ENCODE measurements around the gene LDLRAD4.
"Not testable (repeated sequence)": the region's sequence is repeated elsewhere in the genome, so short reads cannot be mapped to it uniquely, and the experiment has no call there.

Gene LDLRAD4

DNA sequence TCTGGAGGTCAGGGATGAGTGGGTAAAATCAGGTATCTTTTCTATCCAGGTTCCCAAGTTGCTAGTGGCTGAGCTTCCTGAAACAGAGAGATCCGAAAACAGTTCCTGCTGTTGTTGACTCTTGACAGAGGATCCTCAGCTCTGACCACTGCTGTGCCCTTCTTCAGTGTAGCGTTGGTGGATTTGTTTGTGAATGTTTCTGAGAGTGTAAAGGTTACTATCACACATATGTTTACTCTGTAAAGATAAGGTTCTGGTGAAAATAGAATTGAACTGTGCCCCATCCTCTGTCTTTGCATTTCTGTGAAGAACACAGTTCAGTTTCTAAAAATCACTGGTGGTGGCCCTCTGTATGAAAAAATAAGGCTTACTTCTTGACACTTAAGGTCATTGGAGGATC lies 119.8 kb downstream of the LDLRAD4 start:
- no peak for DNase-seq (ENCODE audit: low spot score)

DNA sequence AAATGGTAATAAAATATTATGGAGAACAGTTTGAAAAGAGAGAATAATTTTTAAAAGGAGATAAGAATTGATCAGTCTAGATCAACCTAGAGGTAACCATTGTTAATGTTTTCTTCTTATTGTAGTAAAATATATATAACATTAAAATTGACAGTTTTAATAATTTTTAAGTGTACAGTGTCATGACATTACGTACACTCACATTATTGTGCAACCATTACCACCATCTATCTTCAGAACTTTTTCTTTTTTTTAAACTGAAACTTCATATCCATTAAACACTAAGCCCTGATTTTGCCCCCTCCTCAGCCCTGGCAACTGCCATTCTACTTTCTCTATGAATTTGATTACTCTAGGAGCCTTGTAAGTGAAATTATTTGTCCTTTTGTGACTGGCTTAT lies 121.1 kb downstream of the LDLRAD4 start:
- no peak for DNase-seq (ENCODE audit: low spot score)

DNA sequence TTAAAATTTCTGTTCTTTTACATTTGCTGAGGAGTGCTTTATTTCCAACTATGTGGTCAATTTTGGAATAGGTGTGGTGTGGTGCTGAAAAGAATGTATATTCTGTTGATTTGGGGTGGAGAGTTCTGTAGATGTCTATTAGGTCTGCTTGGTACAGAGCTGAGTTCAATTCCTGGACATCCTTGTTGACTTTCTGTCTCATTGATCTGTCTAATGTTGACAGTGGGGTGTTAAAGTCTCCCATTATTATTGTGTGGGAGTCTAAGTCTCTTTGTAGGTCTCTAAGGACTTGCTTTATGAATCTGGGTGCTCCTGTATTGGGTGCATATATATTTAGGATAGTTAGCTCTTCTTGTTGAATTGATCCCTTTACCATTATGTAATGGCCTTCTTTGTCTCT lies 127.9 kb downstream of the LDLRAD4 start:
- DNase-seq (ENCODE audit: low spot score): not testable (repeated sequence)

DNA sequence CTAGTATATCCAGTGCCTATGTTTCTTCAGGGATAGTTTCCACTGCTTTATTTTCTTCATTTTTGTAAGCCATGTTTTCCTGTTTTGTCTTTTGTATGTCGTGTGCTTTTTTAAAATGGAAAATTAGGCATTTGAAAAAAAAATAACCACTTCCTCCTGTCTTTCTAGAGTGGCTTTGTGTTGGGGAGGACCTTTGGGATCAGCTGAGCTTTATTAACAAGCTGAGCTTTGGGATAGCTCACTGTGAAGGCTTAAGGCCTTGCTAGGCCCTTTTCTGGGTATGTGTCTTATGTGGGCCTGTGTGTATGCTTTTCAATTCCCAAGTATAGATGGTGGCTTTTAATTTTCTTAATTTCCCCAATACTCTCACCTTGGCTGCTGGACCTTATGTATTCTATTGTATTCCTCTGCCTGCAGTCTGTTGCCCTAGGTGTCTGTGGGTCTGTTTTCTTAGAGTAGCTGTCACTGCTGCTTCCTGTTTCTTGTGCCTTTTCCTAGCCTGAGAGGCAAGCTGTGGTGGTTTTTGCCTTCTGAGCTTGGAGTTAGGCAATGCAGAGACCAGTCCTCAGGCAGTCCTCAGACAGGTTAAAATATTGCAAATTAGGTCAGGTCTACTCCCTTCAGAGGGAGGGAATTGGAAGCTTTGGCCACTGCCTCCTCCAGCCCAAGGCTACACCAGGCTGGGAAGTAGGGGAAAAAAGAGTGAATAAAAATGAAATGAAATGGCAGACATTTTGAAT lies 134.7 kb downstream of the LDLRAD4 start:
- DNase-seq (ENCODE audit: low spot score): no peak

DNA sequence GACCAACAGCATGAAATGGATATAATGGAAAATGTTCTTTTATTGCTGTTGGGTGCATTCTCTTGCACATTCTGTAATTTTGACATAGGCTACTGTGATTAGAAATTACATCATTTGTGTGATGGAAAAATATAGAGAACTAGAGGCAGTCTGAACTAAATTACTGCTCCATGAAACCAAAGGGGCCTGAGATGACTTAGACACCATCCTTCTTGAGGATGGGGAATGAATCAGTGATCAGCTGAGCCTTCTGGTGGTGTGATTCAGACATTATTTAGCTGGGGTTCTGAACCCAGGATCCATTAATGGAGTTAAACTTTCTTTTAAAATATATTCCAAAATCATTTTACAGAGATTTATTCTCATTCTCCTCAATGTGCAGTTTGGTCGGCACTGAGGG lies 135.8 kb downstream of the LDLRAD4 start:
- no peak for DNase-seq (ENCODE audit: low spot score)

DNA sequence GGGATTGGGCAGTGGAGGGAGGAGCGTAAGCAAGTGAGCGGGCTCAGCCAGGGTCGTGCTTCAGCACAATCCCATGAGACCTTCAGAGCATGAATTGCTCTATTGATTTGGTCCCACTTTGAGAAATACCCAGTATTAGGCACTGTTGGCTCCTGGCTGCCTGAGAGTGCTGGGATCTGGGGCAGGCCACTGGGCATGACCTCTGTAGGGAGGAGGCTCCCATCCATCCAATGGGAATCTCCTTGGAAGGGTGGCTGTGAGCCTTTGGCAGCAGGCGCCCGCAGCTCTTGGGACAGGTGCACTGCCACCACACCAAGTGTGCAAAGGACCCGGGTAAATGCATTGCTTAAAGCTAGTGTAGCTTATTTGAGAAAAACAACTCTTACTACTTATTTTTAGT lies 137.5 kb downstream of the LDLRAD4 start:
- no peak for DNase-seq (ENCODE audit: low spot score)

DNA sequence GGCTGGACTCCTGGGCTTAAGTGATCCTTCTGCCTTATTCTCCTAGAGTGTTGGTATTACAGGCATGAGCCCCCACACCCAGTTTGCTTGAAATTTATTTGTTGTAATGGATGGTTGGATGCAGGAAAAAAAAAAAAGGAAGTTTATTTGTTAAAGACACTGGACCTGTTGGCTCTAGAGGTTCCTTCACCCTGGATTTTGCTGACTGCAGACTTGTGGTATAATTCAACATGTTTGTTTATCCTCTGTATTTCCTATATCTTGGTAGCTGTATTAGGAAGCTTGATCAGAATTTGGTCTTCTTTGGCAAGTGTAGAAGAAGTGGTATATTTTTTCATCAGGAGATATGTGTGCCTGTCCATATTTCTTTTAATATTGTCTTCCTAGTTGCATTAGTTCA lies 138.7 kb downstream of the LDLRAD4 start:
- DNase-seq (ENCODE audit: low spot score): no peak

DNA sequence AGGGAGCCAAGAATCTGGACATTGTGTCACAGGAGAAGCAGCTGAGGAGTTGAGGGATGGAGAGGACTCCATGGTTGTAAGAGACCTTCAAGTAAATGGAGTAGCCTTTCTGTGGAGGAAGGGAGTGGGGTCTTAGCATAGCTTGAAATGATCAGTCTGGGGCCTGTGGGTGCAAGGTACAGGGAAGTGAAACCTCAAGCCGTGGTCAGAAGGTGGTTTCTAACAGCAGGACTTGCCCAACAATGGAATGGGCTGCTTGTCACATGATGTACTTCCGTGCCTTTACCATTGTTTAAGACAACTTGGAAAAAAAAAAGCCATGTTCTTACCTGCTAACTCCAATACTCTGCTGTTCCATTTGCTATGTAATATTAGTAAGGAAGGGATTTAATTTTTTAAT lies 140.7 kb downstream of the LDLRAD4 start:
- no peak for DNase-seq (ENCODE audit: low spot score)

DNA sequence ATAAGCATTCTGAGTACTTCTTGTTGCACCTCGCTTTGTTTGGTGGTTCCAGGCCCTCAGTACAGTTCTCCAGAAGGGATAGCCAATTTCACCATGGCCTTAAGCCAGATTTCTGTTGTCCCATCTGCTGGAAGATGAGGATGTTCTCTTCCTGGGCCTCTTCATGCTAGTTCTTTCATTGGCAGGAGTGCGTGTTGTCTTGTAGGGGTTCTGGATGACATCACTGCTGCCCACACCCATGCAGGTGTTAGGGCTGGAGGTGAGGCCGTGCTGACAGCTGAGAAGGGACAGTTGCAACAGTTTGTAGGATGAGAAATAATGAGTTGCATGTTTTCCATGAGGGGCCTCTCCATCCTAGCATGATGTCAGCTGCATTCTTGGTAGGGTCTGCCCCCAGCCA lies 142.9 kb downstream of the LDLRAD4 start:
- DNase-seq (ENCODE audit: low spot score): no peak

DNA sequence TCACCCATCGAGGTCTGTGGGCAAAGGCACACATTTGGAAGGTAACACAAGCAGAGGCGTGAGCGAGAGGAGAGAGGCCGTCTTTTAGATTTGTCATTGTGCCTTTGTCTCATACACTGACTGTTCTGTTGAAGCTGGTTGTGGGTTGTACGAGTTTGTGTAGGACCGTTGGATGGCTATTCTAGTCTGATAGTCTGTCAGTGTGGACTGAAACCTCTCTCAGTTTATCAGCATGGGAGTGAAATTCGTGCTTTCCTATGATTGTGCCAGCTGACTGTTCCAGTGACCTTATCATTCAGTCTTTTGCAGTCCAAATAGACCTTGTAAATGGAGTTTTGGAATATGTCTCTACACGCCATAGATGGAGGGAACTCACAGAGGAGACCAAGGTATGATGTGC lies 143.5 kb downstream of the LDLRAD4 start:
- DNase-seq (ENCODE audit: low spot score): no peak

DNA sequence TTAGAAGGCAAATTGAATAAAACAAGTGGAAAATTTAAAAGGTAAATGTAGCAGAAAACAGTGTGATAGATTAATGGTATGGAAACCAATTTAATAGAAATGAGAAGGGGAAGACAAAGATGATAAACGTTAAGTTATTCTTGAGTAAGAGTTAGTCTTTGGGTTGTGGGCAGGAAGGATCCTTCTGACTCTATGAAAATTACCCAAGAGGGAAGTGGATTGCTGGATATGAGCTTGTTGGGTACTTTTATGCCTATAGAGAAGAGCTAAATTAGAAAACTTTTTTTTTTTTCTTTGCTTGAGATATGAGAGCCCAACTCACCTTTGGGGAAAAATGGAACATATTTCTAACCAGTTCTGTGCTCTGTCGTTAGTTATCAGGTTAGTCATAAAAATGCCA lies 144.0 kb downstream of the LDLRAD4 start:
- DNase-seq (ENCODE audit: low spot score): no peak

DNA sequence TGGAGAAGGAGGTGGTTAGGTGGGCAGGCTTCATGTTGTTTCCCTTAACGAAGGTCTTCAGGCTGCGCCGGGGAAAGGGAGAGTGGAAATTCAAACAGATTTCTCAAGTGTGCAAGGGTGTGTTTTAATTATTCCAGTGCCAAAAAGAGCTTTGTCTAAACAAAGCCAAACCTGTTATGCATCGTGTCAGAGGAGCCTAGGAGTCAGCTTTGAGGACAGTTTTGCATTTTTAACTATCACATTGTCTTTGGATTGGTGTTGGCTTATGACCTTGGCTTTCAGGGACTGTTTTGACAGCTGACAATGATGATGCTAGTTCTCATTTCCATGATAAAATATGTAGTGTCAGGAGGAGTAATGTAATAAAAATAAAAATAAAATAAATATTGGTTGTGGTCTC lies 144.8 kb downstream of the LDLRAD4 start:
- no peak for DNase-seq (ENCODE audit: low spot score)

DNA sequence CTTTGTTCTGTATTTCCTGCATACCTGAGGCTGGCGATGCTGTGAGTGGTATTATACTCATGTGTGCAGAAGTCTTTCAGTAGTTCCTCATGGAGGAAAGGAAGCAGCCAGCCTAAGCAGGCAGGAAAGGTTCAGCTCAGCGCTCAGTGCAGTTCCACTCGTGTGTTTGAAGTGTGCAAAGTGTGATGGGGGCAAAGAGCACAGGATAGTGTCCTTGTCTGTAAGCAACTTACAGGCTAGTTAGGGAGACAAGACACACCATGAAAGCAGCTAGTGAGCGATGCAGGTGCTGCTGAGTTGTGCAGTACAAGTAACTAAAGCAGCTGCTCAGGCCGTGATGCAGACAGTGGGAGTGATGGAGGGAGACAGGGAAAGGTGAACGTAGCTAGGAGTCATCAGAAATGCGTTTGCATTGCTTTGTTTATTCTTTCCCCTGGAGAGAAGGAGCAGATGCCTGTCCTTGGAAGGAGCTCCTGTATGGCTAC lies 146.2 kb downstream of the LDLRAD4 start:
- DNase-seq (ENCODE audit: low spot score): no peak

DNA sequence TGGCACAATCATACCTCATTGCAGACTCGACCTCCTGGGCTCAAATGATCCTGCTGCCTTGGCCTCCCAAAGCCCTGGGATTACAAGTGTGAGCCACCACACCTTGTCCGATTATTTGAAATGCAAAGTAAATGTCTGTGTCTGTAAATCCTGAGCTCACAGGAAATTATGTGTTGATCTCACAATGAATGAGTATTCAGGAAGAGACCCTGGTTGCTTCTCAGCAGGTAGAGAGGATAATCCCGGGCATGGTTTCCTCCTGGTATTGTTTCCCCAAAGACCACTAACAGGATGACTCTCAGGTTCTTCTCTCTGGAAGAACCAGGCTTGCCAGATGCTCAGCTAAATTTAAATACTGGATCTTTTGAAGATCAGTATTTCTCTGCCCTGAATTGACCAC lies 147.6 kb downstream of the LDLRAD4 start:
- DNase-seq (ENCODE audit: low spot score): no peak

DNA sequence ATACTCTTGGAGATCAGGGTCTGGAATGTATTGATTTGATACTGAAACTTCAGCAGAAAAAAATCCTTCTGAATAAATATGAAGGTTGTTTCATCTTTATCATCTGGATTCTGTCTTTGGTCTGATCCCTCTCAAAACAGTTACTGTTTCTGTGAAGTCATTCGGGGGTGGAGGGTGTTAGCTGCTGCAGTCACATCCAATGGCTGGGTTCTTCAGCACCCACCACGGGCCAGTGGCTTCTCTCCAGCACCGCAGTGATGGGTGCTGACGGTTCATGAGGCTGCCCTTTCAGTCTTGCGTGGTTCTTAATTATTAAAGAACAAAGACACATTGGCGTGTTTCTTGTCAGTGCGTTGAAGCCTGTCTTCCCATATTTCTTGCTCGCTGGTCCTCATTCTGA lies 148.0 kb downstream of the LDLRAD4 start:
- DNase-seq (ENCODE audit: low spot score): no peak

DNA sequence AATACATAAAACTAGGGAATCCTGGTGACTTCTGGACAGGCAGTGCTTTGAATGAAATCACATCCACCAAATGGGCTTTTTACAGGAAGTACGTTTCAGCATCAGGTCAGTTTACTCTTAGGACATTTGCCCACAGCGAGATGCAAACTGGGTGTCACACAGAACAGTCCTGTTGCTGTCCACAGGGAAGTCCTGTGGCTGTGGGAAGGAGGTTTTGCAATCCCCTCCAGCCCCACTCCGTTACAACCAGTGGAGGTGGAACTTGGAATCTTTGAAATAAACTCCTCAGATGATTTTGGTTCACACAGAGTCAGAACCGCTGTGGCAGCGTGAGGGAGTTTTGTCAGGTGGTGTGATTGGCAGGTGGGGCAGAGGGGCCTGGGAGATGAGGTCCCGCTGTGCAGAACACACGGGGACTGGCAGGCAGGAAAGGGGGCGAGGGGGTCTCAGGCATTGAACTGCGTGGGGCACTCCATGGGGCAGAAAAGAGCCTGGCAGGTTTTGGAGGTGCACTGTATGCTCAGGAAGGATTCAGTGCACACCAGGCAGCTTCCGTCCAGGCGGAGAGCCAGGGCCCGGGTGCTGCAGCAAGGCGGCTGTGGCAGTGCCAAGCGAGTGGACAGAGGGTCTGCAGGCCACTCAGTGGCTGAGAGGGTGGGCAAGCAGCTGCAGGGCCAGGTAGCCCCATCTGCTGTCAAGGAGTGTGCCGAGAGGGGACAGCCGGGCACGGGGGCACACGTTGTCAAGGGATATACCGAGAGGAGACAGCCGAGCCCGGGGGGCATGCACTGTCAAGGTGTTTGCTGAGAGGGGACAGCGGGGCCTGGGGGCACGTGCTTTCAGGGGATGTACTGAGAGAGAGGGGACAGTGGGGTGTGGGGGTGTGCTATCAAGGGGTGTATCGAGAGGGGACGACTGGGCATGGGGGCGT lies 148.7 kb downstream of the LDLRAD4 start:
- DNase-seq (ENCODE audit: low spot score): no peak

DNA sequence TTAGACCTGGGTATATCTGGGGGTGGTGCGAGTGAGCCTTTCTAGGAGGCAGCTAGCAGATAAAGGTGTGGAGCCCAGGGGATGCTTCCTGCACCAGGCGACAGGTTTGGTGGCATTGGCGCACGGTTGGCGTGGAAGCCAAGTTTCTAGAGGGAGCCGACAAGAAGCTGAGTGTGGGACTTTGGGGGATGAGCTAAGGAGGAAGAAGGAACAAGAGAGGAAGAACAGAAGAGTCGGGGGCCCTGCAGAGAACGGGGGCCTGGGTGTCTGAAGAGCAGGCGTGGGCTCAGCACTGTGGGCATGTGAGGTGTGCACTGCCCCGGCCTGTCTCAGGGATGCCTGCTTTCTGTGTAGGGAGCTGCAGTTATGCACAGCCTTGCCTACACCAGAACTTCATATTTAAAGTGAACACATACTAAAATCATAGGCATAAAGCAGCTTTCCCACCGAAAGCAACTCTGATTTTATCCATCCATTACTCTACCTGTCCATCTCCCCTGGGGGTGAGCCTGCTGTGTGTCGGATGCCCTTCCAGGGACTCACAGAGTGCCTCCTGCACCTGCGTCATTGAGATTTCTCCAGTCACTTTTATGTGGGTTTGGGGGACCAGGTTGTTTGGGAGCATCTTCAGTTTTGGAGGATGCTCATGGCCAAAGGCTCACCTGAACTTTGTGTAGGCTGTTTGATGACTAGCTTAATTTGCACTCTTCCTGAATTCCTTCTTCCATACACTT lies 149.7 kb downstream of the LDLRAD4 start:
- no peak for DNase-seq (ENCODE audit: low spot score)

DNA sequence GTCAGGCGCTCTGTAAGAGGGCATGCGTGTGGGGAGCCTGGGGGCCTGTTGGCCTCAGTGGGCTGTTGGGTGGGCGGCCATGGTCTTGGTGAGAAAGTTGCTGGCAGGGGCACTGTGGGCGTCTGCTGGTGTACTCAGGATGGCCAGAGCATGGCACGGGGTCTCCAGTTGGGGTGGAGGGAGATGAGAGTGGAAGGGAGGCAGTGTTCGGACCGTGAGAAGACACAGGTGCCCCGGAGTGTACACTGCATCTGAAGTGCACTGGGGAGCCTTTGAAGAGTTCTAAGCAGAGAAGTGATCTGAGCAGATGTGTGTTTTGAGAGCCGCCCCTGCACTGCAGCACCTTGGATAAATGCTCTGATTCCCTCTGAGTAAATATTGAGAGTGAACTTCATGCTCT lies 150.8 kb downstream of the LDLRAD4 start:
- DNase-seq (ENCODE audit: low spot score): no peak

DNA sequence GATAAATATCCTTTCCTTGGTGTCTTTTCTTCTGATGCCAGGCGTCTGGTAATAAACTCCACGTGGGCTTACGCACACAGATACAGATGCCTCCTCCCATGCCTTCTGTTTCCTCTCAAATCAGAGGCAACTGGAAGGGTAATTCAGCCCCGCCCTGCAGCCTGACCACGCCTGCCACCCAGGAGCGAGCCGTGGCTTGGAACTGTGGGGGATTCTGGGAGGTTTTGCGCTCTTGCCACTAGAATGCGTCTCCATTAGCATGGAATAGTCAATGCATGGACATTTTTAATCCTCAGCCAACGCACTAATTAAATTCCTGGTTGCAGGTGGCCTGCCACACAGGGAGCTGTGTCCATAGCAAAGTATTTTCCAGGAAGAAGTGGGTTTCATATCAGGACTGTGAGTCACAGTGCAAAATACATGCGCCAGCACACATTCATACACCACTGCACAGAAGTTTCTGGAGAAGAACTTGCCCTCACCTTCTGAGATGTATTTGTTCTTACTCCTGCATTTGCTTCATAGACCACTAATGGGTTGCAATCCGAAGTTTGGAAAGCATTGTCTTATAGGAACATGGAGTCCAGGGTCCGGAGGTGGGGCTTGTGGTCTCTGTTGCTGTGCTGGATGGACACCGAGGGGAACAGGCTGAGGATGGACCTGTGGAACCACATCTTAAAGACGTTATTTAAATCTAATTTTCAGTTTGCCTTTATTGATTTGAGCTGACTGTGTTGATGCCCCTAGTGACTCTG lies 151.4 kb downstream of the LDLRAD4 start:
- no peak for DNase-seq (ENCODE audit: low spot score)

DNA sequence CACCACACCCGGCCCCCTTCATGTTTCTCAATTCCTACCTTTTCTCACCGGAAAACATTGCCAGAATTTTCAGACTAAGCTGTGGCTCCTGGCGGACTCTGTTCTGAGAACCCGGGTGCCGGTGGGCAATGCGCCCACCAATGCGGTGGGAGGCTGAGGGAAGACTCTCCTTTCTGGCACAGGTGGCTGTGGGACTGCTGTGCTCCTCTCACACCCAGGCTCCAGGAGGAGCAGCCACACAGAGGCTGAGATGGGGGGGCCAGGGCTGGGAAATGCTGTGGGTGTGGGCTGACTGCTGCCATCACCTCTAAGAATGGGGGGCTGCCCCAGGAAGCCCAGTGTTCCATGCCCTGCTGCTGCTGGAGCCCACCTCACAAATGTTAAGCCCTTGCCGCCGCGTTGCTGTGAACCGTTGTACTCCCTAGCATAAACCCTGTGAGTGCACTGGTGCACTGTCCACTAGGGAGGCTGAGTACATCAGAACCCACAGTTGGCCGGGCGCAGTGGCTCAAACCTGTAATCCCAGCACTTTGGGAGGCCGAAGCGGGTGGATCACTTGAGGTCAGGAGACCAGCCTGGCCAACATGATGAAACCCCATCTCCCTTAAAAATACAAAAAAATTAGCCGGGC lies 152.6 kb downstream of the LDLRAD4 start:
- DNase-seq (ENCODE audit: low spot score): no peak

DNA sequence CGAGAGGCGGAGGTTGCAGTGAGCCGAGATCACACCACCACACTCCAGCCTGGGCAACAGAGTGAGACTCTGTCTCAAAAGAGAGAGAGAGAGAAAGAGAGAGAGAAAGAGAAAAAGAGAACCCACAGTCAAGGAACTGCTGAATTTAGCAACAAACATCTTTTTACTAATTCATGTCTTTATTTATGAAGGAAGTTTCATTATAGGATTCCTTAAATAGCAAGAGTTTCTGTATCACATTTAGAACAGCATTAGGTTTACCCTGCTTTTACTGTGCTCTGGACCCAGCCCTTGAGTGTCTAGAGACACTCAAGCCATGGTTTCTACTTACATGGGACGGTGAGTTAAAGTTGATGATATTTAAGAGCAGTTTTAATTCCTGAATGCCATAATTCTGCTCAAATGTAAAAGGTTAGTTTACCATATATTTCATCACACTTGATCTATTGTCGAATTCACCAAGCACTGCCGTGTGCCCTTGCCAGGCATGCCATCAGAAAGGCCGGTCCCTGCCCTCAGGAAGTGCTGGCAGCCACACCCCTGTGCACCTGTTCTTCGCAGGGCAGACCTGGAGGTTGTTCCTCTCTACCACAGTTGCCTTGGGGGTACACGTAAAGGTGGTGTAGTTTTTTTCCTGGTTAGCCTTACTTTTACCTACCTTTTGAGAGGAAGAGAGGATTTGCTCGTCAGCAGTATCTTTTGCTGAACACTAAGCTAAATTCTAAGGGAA lies 153.3 kb downstream of the LDLRAD4 start:
- no peak for DNase-seq (ENCODE audit: low spot score)

Measured in germinal center (tissue), 1 donor.